Mesendoderm (in vitro differentiated cells): Measurements from ENCODE around the gene SLC7A4.
"Not testable (repeated sequence)": the region's sequence is repeated elsewhere in the genome, so short reads cannot be mapped to it uniquely, and the experiment has no call there.

Source experiments
- DNase-seq: peaks from one replicate; pipeline ENCODE4 v3.0.0; 2013
- H2AK5ac ChIP-seq: 2 replicates; pipeline ENCODE4 v1.6.1; 2013; ENCODE audit warnings: low read length, inconsistent platforms
- H2BK120ac ChIP-seq: 2 replicates; pipeline ENCODE4 v1.6.1; 2013; ENCODE audit warnings: low read depth, mild to moderate bottlenecking, low read length, moderate library complexity, mixed read lengths
- H2BK15ac ChIP-seq: replicated peaks from 2 replicates; pipeline ENCODE4 v1.6.1; 2013; ENCODE audit warnings: low read depth, mild to moderate bottlenecking, moderate library complexity
- H2BK5ac ChIP-seq: 2 replicates; pipeline ENCODE4 v1.6.1; 2013; ENCODE audit warnings: low read length, inconsistent platforms
- H3K18ac ChIP-seq: 2 replicates; pipeline ENCODE4 v1.6.1; 2013; ENCODE audit warnings: mild to moderate bottlenecking, low read length, mixed read lengths
- H3K23ac ChIP-seq: one replicate; pipeline ENCODE4 v1.6.1; 2013; ENCODE audit warnings: low read length
- H3K27ac ChIP-seq: 2 replicates; pipeline ENCODE4 v1.5.1; 2013; ENCODE audit warnings: low read depth, mild to moderate bottlenecking, inconsistent platforms, low read length, moderate library complexity
- H3K27me3 ChIP-seq: 2 replicates; pipeline ENCODE4 v1.6.1; 2013; ENCODE audit warnings: low read length, control low read depth, mild to moderate bottlenecking, inconsistent platforms; ENCODE audit not compliant: insufficient read depth, poor library complexity
- H3K36me3 ChIP-seq: 2 replicates; pipeline ENCODE4 v1.6.1; 2013; ENCODE audit warnings: low read length, inconsistent platforms; ENCODE audit not compliant: control insufficient read depth, insufficient read depth
- H3K4ac ChIP-seq: one replicate; pipeline ENCODE4 v1.6.1; 2013; ENCODE audit warnings: low read depth, mild to moderate bottlenecking, low read length, moderate library complexity
- H3K4me1 ChIP-seq: 2 replicates; pipeline ENCODE4 v1.6.1; 2013; ENCODE audit warnings: low read depth, low read length, inconsistent platforms; ENCODE audit not compliant: control insufficient read depth
- H3K4me2 ChIP-seq: 2 replicates; pipeline ENCODE4 v1.6.1; 2013; ENCODE audit warnings: low read length
- H3K4me3 ChIP-seq: 2 replicates; pipeline ENCODE4 v1.5.1; 2013; ENCODE audit warnings: mild to moderate bottlenecking, low read length
- H3K56ac ChIP-seq: one replicate; pipeline ENCODE4 v1.6.1; 2013; ENCODE audit warnings: low read length
- H3K79me1 ChIP-seq: 2 replicates; pipeline ENCODE4 v1.6.1; 2013; ENCODE audit warnings: low read length, inconsistent platforms
- H3K79me2 ChIP-seq: 2 replicates; pipeline ENCODE4 v1.6.1; 2013; ENCODE audit warnings: mild to moderate bottlenecking, low read length; ENCODE audit not compliant: control insufficient read depth, insufficient read depth
- H3K9ac ChIP-seq: 2 replicates; pipeline ENCODE4 v1.6.1; 2013; ENCODE audit warnings: low read length, inconsistent platforms
- H4K5ac ChIP-seq: one replicate; pipeline ENCODE4 v1.6.1; 2013; ENCODE audit warnings: low read length
- H4K8ac ChIP-seq: one replicate; pipeline ENCODE4 v1.6.1; 2013; ENCODE audit warnings: low read depth, mild to moderate bottlenecking, control low read depth, low read length, moderate library complexity
- WGBS: extraction: QIAGEN DNeasy Blood & Tissue Kit; methylation state at CpG from one replicate; pipeline ENCODE4 v1.1.7; 2013; ENCODE audit warnings: low lambda C conversion rate, missing lambda C conversion rate; ENCODE audit not compliant: insufficient coverage; ENCODE audit errors: extremely low coverage; 5-methylcytosine and 5-hydroxymethylcytosine counted together

Gene SLC7A4

GRCh38 chr22:21041937-21042336, 9.6 kb upstream of the SLC7A4 start:
- Histone ChIP-seq H3K18ac (no peak overlapping the region), H2BK5ac (no peak overlapping the region)
- no peak for DNase-seq

GRCh38 chr22:21039158-21039557, 6.8 kb upstream of the SLC7A4 start:
- H3K18ac ChIP-seq, H3K23ac ChIP-seq, H3K4me1 ChIP-seq, H2BK120ac ChIP-seq, H3K36me3 ChIP-seq, H2BK5ac ChIP-seq, H3K27ac ChIP-seq, H3K79me2 ChIP-seq, H3K27me3 ChIP-seq, H3K9ac ChIP-seq, H4K8ac ChIP-seq, H3K79me1 ChIP-seq, H3K4ac ChIP-seq, H2AK5ac ChIP-seq, H3K4me2 ChIP-seq, H2BK15ac ChIP-seq, DNase-seq, H3K56ac ChIP-seq, H4K5ac ChIP-seq, H3K4me3 ChIP-seq: not testable (repeated sequence)
- WGBS, result no CpG with 5 or more reads among the region's 5 CpGs

More at GRCh38 chr22:21041937-21042336, 9.6 kb upstream of the SLC7A4 start:
- Histone ChIP-seq H3K79me1 (no peaks in the 10 kb centered on the region), H2AK5ac (no peak overlapping the region), H3K27me3 (no peaks in the 10 kb centered on the region), H3K4me3 (no peak overlapping the region), H2BK120ac (no peak overlapping the region), H3K4me1 (peaks cover 4% of the 10 kb centered on the region), H3K9ac (no peak overlapping the region), H2BK15ac (no peak overlapping the region), H3K79me2 (no peaks in the 10 kb centered on the region), H3K27ac (no peak overlapping the region), H3K36me3 (no peaks in the 10 kb centered on the region), H4K8ac (no peak overlapping the region), H3K23ac (no peak overlapping the region), H4K5ac (no peak overlapping the region), H3K4me2 (no peak overlapping the region), H3K4ac (no peak overlapping the region), H3K56ac (no peak overlapping the region)
- no CpG with 5 or more reads among the region's 4 CpGs for WGBS

GRCh38 chr22:21038405-21038804, 6.0 kb upstream of the SLC7A4 start:
- Histone ChIP-seq H2AK5ac (no peak overlapping the region), H3K4ac (no peak overlapping the region), H3K27ac (no peak overlapping the region), H2BK120ac (no peak overlapping the region), H3K23ac (no peak overlapping the region), H3K4me2 (no peak overlapping the region), H3K79me1 (no peaks in the 10 kb centered on the region), H2BK5ac (no peak overlapping the region), H2BK15ac (no peak overlapping the region), H4K8ac (no peak overlapping the region), H3K4me1 (no peaks in the 10 kb centered on the region), H3K4me3 (no peak overlapping the region), H3K36me3 (no peaks in the 10 kb centered on the region), H3K79me2 (no peaks in the 10 kb centered on the region), H3K9ac (no peak overlapping the region), H3K27me3 (no peaks in the 10 kb centered on the region), H3K56ac (no peak overlapping the region), H3K18ac (no peak overlapping the region), H4K5ac (no peak overlapping the region)
- WGBS, result no CpG with 5 or more reads among the region's 2 CpGs
- no peak for DNase-seq

GRCh38 chr22:21034989-21035388, 2.6 kb upstream of the SLC7A4 start:
- H3K4me2 ChIP-seq, result no peak overlapping the region
- H3K4me3 ChIP-seq, result no peak overlapping the region
- H2BK5ac ChIP-seq, result no peak overlapping the region
- H3K79me1 ChIP-seq, result no peaks in the 10 kb centered on the region
- WGBS, result no CpG with 5 or more reads among the region's 3 CpGs
- H3K4ac ChIP-seq, result no peak overlapping the region
- no peak overlapping the region for H4K8ac ChIP-seq
- H2AK5ac ChIP-seq, result no peak overlapping the region
- no peak overlapping the region for H2BK120ac ChIP-seq
- no peak overlapping the region for H4K5ac ChIP-seq
- no peaks in the 10 kb centered on the region for H3K79me2 ChIP-seq
- no peaks in the 10 kb centered on the region for H3K36me3 ChIP-seq
- no peak overlapping the region for H3K18ac ChIP-seq
- H3K27me3 ChIP-seq, result no peaks in the 10 kb centered on the region
- DNase-seq, result no peak
- no peak overlapping the region for H3K9ac ChIP-seq
- no peak overlapping the region for H2BK15ac ChIP-seq
- H3K27ac ChIP-seq, result no peak overlapping the region
- no peaks in the 10 kb centered on the region for H3K4me1 ChIP-seq
- no peak overlapping the region for H3K56ac ChIP-seq
- H3K23ac ChIP-seq, result no peak overlapping the region

GRCh38 chr22:21033895-21034294, 1.5 kb upstream of the SLC7A4 start:
- Histone ChIP-seq H3K36me3 (no peaks in the 10 kb centered on the region), H3K27ac (no peak overlapping the region), H2BK5ac (no peak overlapping the region), H4K8ac (no peak overlapping the region), H2BK15ac (no peak overlapping the region), H2BK120ac (no peak overlapping the region), H3K4ac (no peak overlapping the region), H3K56ac (no peak overlapping the region), H3K79me1 (no peaks in the 10 kb centered on the region), H3K4me2 (no peak overlapping the region), H3K23ac (no peak overlapping the region), H3K79me2 (no peaks in the 10 kb centered on the region), H3K18ac (no peak overlapping the region), H3K27me3 (no peaks in the 10 kb centered on the region), H3K4me1 (no peaks in the 10 kb centered on the region), H2AK5ac (no peak overlapping the region), H3K4me3 (no peak overlapping the region), H4K5ac (no peak overlapping the region), H3K9ac (no peak overlapping the region)
- no CpG with 5 or more reads among the region's 3 CpGs for WGBS
- DNase-seq, result no peak

GRCh38 chr22:21032868-21033688, 717 bp upstream of the SLC7A4 start:
- Histone ChIP-seq H3K18ac (no peak overlapping the region), H3K36me3 (no peaks in the 10 kb centered on the region), H4K5ac (no peak overlapping the region), H3K56ac (peak overlapping the region; percentile 74), H3K23ac (no peak overlapping the region), H3K4ac (no peak overlapping the region), H3K27ac (peak overlapping the region; percentile 8), H3K9ac (peak overlapping the region; percentile 42), H2BK5ac (no peak overlapping the region), H2BK120ac (no peak overlapping the region), H2BK15ac (no peak overlapping the region), H3K79me1 (no peaks in the 10 kb centered on the region), H3K4me3 (no peak overlapping the region), H4K8ac (no peak overlapping the region), H3K79me2 (no peaks in the 10 kb centered on the region), H2AK5ac (no peak overlapping the region), H3K27me3 (no peaks in the 10 kb centered on the region), H3K4me1 (no peaks in the 10 kb centered on the region), H3K4me2 (peak overlapping the region; percentile 57)
- DNase-seq, result no peak
- WGBS, result no CpG with 5 or more reads among the region's 12 CpGs
